Stimulated activated CD4-positive, alpha-beta T cell treated with anti-CD3 and anti-CD28 coated beads, Interleukin-1b, Interleukin-23, amount 100 ng/mL, for 24 hours (primary cell): ENCODE data around the gene ACKR1.
A peak's percentile ranks its signal among the peaks of the same experiment; 100 is the strongest.

Experiments
- DNase-seq, 4 experiments: peaks; one replicate each; pipeline ENCODE4 v3.0.0-alpha.2; 2020; ENCODE audit warnings: low read depth in 4 of 4, low spot score in 1 of 4

The ACKR1 gene, protein sequence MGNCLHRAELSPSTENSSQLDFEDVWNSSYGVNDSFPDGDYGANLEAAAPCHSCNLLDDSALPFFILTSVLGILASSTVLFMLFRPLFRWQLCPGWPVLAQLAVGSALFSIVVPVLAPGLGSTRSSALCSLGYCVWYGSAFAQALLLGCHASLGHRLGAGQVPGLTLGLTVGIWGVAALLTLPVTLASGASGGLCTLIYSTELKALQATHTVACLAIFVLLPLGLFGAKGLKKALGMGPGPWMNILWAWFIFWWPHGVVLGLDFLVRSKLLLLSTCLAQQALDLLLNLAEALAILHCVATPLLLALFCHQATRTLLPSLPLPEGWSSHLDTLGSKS

DNA sequence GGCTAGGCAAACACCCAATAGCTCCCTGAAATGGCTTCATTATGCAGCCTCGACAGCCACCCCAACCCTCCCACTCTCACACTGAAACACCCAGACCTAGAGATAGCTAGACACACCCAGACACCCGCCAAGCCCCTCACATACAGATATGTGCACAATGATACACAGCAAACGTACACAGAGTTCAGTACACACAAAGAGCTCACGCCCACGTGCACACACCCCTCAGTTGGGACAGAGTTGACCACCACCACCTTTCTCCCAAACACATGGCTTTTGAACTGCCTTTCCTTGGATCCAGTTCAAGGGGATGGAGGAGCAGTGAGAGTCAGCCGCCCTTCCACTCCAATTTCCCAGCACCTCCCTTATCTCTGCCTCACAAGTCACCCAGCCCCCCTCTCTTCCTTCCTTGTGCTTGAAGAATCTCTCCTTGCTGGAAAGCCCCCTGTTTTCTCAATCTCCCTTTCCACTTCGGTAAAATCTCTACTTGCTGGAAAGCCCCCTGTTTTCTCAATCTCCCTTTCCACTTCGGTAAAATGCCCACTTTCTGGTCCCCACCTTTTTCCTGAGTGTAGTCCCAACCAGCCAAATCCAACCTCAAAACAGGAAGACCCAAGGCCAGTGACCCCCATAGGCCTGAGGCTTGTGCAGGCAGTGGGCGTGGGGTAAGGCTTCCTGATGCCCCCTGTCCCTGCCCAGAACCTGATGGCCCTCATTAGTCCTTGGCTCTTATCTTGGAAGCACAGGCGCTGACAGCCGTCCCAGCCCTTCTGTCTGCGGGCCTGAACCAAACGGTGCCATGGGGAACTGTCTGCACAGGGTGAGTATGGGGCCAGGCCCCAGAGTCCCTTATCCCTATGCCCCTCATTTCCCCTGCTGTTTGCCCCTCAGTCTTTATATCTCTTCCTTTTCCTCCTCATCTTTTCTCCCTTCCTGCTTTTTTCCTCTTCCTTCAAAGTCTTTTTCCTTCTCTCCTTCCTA lies at the start of gene ACKR1:
ACKR1 (plus strand) TSS at position 715 of the 981 bp plus-strand sequence; CDS start at position 800, 85 bp downstream.
- DNase-seq: no peak

GRCh38 chr1:159161001-159161718 lies 43.5 kb upstream of the ACKR1 start:
- DNase-seq: peak; percentile 26 to 49 (median 44)

- DNase-seq: no peak
Observed at GRCh38 chr1:159161719-159162026, 43.0 kb upstream of the ACKR1 start.

DNA sequence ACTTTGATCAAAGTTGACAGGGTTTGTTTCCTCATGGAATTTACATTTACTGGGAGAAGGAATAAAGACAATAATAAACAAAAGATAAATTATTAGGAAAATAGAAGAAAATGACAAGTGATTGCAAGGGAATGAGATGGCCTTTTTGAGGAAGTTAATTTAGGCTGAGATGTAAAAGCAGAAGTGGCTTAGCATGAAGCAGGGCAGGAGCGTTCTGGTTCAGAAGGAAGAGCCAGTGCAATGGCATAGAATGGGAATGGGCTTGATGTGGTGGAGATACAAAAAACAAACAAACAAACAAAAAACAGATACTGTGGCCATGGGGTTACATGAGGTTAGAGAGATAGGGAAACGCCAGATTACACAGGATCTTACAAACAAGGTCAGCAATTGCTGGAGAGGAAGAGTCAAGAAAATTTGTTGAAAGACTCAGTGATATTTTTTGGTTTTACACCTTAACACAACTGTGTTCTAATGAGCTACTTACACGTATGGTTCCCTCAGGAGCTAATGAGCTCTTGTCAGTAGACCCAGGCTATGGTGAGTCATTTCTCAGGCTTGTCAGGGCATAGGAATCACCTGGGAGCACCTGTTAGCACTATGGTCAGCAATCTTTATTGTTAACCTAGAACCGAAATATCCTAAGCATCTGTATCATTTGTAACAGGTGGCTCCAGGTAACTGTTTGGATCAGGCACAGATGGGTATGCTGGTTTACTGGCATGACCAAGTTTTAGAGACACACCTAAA lies 42.0 kb upstream of the ACKR1 start:
- no peak for DNase-seq

GRCh38 chr1:159163614-159164228 lies 41.0 kb upstream of the ACKR1 start:
- no peak for DNase-seq

- no peak for DNase-seq
Observed at GRCh38 chr1:159168043-159168442, 36.6 kb upstream of the ACKR1 start.

DNA sequence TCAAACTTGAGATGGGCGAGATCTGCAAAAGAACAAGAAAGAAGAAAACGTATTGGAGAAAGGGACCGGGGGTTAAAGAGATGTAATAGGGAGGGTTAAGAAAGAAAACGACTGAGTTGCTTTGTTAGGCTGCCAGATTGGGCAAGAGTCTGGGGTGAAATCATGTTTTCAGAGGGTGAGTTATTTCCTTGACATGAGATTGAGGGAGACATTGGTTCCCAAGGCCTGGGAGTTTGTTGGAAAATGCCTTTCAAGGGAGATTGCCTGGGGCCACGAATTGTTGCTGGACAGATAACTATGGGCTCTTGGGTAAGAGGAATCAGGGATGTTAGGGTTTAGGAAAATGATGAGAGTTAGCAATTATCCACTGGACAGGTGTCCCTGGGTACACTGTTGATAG lies 34.0 kb upstream of the ACKR1 start:
- no peak for DNase-seq

- no peak for DNase-seq
Observed at GRCh38 chr1:159171254-159171687, 33.4 kb upstream of the ACKR1 start, which contains the start of gene CADM3. CADM3 (plus strand) TSS chr1:159171615; CDS start chr1:159171766, 151 bp downstream.

DNA sequence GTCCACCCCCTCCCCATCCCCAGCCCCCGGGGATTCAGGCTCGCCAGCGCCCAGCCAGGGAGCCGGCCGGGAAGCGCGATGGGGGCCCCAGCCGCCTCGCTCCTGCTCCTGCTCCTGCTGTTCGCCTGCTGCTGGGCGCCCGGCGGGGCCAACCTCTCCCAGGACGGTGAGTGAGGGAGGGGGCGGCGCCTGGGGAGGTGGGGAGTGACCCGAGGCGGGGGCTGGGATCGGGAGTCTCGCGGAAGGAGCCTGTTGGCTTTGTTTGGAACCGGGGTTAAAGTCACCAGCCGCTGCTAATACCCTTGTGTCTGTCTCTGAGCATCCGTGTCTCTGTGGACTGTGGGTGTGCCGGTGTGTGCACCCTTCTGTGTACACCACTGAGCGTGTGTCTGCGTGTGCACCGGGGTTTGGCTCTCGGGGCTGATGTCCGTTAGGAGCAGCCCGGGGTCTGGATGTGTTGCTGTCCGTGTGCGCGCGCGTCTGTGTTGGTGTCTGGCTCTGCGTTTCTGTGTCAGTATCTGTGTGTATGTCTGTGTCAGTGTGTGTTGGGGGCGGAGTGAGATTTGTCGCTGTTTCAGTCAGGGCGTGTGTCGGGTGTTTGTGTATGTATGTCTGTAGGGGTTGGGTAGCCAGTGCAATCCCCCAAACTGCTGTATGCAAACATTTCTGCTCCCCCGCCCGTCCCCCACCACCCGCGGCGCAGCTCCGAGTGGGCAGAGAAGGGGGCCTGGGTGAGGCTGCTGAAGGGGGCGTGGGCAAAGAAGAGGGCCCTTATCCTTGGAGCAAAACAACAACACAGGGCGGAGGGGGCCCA lies 32.8 kb upstream of the ACKR1 start:
- DNase-seq: no peak

DNA sequence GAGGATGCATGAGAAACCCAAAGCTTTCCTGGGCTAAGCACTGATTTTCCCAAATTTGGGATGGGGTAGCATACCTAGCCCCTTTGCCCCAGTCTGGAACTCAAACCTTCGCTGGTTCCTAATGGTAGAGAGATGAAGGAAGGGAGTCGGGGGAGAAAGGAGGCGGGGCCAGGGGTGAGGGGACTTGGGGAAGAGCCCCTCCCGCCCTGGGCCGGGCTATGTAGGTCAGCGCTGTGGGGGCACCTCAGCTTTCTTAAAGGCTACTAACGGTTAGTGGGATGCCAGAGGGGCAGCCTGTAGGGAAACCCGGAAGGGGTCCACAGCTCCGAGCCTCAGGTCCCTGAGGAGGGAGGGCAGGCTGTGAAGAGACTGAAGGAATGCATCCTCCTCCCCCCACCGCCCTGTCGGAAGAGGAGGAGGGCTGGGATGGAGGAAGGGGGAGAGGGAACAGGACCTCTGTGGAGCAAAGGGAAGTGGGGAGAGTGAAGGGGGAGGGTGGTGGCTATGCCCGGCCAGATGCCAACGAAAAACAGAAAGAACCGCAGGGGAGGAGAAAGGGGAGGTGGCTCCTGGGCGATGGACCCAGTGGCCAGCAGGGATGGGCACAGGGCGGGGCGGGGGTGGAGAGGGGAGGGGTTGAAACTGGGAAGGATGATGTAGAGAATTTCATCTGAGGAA lies 31.9 kb upstream of the ACKR1 start:
- DNase-seq: no peak

DNA sequence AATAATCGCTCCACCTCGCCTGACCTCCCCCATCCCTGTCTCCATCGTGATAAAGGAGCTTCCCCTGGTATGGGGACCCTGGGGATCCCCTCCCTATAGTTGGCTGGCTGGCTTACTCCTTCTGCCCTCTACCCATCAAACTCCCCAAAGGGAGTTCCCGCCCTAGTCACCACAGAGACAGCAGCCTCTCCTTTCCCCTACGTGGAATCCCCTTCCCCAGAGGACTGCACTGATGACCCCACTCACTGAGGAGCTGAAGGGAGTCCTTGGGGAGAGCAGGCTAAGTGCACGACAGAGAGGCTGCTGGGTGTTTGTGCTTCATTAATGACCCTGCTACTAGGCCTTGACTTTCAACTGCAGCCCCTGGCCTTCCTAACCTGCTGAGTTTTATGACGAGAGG lies 31.4 kb upstream of the ACKR1 start:
- DNase-seq: no peak

DNA sequence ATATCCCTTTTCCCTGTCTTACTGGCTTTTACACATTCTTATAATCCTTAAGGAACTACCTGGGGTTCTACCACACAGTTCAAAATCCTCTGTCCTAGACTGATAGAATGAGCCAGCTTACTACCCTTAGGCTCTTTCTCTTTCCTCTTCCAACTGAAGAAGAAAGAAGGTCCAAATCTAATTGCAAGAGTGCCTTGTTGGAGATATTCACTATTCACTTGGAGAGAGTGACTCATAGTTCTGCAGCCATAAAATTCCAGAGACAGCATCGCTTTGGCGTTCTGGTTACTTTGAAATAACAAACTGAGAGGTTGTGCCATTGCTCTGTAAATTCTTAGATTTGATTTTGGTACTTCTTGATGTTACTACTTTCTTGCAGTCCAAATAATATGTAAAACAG lies 29.1 kb upstream of the ACKR1 start:
- no peak for DNase-seq

DNA sequence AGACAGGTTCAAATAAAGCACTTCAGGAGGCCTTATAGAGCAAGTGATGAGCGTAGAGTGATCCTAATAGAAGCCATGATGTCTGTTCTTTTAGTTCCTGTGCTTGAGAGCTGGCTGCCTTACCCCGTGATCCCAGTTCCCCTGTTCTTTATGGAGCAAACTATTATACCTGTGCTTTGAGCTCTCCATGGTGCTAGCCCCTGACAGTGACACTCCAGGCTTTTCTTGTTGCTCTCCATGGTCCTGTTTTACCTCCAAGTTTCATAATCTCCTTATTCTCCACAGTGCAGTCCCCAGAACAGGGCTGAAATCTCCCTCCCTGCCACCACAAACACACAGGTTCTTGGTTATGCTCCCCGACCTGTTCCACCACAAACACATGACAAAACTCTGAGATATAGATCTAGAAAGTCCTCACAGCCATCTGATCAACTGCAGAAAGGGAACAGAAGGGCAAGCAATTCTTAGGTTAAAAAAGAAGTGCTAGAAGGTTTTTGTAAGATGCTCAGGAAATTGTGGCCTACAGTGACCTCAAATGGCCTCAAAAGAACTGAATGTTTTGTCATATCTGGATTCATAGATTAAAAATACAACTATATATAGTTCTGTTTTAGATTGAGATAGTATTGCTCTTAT lies 27.3 kb upstream of the ACKR1 start:
- no peak for DNase-seq

DNA sequence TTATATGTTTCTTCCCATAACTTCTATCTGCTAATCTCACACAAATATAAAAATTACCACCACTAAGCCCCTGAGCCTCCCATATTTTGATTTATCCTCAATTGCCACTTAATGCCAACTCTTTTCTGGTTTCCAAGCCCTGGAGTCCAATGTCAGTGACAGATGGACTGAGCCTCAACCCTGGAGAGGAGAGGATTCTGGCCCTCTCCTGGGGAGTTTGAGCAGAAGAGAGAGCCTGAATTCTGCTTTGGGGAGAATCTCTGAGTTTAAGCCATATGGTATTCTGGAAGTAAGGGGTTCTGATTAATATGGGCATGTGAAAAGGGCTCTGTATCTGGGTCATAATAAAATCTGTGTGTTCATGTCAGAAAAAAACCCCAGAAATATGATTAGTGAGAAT lies 24.8 kb upstream of the ACKR1 start:
- DNase-seq: no peak

- no peak for DNase-seq
Observed at GRCh38 chr1:159180516-159180915, 24.2 kb upstream of the ACKR1 start.

DNA sequence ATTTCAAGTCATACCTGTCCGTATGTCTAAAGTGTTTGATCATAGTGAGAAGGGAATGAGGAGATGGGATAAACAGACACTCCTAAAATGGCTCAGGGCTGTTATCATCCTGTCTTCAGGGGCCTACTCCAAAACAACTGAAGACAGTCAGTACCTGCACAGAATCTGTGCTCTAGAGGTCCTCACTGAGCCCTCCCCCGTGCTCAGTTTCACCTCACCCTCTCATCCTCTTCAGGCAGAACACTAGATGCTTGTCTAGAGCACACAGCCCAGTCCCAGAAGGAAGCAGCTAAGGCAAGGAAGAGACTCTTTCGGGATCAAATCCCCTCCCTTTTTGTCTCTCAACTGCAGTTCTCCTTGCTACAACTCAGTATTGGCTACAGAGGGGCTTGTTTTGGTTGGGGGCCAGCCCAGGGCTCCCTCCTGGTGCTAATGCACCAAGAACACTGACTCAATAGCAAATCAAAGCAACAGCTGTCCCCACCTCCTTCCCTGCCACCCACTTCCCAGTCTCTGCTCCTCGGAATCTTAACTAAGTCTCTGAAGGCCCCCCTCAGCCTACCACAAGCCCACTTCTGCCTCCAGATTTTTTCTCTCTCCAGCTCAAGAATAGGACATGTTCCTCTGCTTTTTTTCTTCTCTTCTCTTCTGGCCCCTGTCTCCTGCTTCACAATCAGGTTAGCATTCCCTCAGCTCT lies 23.2 kb upstream of the ACKR1 start:
- no peak for DNase-seq

GRCh38 chr1:159184201-159184600 lies 20.5 kb upstream of the ACKR1 start:
- no peak for DNase-seq

GRCh38 chr1:159185121-159185520 lies 19.6 kb upstream of the ACKR1 start:
- no peak for DNase-seq
